ENCODE results near the gene FAM53B.

DNA sequence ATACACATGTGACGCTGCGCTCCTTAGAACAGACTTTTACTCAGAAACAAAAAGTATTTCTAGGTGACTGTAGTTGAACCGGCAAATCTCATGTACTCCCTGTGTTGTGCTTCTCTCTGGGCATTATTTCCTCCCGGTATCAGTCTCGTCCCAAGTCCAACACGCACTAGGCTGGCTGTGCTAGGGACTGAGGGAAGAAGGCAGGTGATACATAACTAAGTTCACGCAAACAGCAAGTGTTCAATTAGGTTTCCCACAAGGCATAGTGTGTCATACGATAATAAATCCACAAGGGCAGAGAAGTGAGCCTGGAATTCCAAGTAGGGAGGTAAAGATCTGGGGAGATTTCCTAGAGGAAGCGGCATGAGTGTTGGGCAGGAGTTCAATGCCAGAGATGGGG lies 20.4 kb downstream of the FAM53B start:
- TF ChIP-seq POLR2A (IDR thresholded peaks at IDR 0.05; ENCODE audit: low read length) (no peak), GATA1 (IDR thresholded peaks at IDR 0.05; ENCODE audit: low read depth, low read length) (no peak)

Measured in erythroblast (primary cell).